ENCODE results near the gene PSME3IP1.
"Not testable (repeated sequence)": the region's sequence is repeated elsewhere in the genome, so short reads cannot be mapped to it uniquely, and the experiment has no call there.

PSME3IP1 gene

DNA sequence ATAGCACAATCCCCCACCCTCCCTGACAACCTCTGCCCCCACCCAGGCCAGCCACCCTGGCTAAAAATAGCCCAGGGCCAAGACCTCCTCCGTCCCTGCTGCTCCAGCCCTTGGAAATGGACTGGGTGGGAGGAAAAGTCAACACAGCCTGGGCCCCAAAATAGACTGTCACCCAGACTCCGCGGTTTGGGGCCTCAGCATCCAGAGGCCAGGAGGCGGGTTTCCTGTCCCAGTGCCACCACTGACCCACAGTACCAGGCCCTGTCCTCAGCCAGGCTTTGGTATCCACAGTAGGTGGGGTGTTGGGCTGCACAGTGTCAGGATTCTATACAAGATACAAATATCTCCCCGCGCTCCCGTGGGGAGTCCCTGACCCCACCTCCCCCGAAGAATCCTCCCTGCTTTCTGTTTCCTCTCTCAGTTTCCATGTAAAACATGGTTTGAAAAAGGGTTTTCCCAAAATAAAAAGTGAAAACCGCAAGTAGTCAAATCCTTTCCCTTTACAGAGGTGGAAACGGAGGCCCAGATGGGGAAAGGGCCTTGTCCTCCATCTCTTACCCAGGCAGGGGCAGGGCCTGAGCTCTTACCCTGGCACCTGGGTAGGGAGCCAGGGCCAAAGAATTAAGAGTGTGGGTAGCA lies 73.3 kb downstream of the PSME3IP1 start:
- TF ChIP-seq EZH2phosphoT487 (IDR thresholded peaks at IDR 0.05; ENCODE audit: borderline replicate concordance) = no peak
- TF ChIP-seq, protein P1, sequence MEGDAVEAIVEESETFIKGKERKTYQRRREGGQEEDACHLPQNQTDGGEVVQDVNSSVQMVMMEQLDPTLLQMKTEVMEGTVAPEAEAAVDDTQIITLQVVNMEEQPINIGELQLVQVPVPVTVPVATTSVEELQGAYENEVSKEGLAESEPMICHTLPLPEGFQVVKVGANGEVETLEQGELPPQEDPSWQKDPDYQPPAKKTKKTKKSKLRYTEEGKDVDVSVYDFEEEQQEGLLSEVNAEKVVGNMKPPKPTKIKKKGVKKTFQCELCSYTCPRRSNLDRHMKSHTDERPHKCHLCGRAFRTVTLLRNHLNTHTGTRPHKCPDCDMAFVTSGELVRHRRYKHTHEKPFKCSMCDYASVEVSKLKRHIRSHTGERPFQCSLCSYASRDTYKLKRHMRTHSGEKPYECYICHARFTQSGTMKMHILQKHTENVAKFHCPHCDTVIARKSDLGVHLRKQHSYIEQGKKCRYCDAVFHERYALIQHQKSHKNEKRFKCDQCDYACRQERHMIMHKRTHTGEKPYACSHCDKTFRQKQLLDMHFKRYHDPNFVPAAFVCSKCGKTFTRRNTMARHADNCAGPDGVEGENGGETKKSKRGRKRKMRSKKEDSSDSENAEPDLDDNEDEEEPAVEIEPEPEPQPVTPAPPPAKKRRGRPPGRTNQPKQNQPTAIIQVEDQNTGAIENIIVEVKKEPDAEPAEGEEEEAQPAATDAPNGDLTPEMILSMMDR (conservative IDR thresholded peaks at IDR 0.05; ENCODE audit: low read length) = no peak
- peaks cover 8% of the 10 kb centered on the region; the same call in 1 of the 2 replicates for H3K79me2 ChIP-seq (ENCODE audit: insufficient read depth, low read length)
- no peaks in the 10 kb centered on the region for H3K9me2 ChIP-seq (replicated peaks; ENCODE audit: low read depth, low read length)
- H3K36me3 ChIP-seq (ENCODE audit: insufficient read depth, low read length) = peaks cover 46% of the 10 kb centered on the region; the same call in 1 of the 2 replicates
- H3K9me3 ChIP-seq (ENCODE audit: insufficient read depth, low read depth, low read length) = no peaks in the 10 kb centered on the region
- H3K9ac ChIP-seq (ENCODE audit: low read depth, low read length, poor library complexity, severe bottlenecking) = no peak overlapping the region
- H2AFZ ChIP-seq (ENCODE audit: low read length) = no peak overlapping the region
- H3K27me3 ChIP-seq (ENCODE audit: insufficient read depth, low read length, poor library complexity, severe bottlenecking) = no peaks in the 10 kb centered on the region
- peaks cover 6% of the 10 kb centered on the region for H3K4me1 ChIP-seq (ENCODE audit: insufficient read depth, low read length, poor library complexity, severe bottlenecking)
- H3K4me3 ChIP-seq (ENCODE audit: low read length, poor library complexity, severe bottlenecking) = no peak overlapping the region
- H3F3A ChIP-seq (ENCODE audit: low read depth) = no peaks in the 10 kb centered on the region
- H4K20me1 ChIP-seq (ENCODE audit: insufficient read depth, low read length, poor library complexity, severe bottlenecking) = no peaks in the 10 kb centered on the region
- no peak overlapping the region for H3K4me2 ChIP-seq (ENCODE audit: low read depth, low read length, poor library complexity, severe bottlenecking)

DNA sequence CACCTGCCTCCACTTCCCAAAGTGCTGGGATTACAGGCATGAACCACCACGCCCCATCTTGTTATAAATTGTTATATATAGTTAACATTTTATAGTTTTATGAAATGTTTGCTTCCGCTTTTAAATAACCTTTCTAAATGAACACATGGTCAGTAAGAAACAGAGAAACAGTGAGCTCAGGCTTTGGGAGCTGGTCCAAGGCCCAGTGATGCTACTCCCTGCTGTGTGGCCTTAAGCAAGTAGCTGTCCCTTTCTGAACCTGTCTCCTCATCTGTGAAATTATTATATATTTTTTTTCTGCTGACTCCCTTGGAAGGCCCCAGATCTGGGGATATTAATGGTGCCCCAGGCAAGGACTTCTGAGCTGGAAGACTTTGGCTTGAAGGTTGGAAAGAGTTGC lies 74.4 kb downstream of the PSME3IP1 start:
- H3K9me3 ChIP-seq (ENCODE audit: insufficient read depth, low read depth, low read length) = no peaks in the 10 kb centered on the region
- H3K9ac ChIP-seq (ENCODE audit: low read depth, low read length, poor library complexity, severe bottlenecking) = no peak overlapping the region
- H3K4me2 ChIP-seq (ENCODE audit: low read depth, low read length, poor library complexity, severe bottlenecking) = no peak overlapping the region
- peaks cover 9% of the 10 kb centered on the region for H3K4me1 ChIP-seq (ENCODE audit: insufficient read depth, low read length, poor library complexity, severe bottlenecking)
- peaks cover 4% of the 10 kb centered on the region for H4K20me1 ChIP-seq (ENCODE audit: insufficient read depth, low read length, poor library complexity, severe bottlenecking)
- no peaks in the 10 kb centered on the region for H3K27me3 ChIP-seq (ENCODE audit: insufficient read depth, low read length, poor library complexity, severe bottlenecking)
- no peak overlapping the region for H3K4me3 ChIP-seq (ENCODE audit: low read length, poor library complexity, severe bottlenecking)
- no peaks in the 10 kb centered on the region for H3K9me2 ChIP-seq (replicated peaks; ENCODE audit: low read depth, low read length)
- peaks cover 17% of the 10 kb centered on the region for H3K79me2 ChIP-seq (ENCODE audit: insufficient read depth, low read length)
- peaks cover 35% of the 10 kb centered on the region; the same call in 1 of the 2 replicates for H3K36me3 ChIP-seq (ENCODE audit: insufficient read depth, low read length)
- TF ChIP-seq, protein P1 (conservative IDR thresholded peaks at IDR 0.05; ENCODE audit: low read length) = no peak
- TF ChIP-seq EZH2phosphoT487 (IDR thresholded peaks at IDR 0.05; ENCODE audit: borderline replicate concordance) = no peak
- no peaks in the 10 kb centered on the region for H3F3A ChIP-seq (ENCODE audit: low read depth)
- H2AFZ ChIP-seq (ENCODE audit: low read length) = no peak overlapping the region

DNA sequence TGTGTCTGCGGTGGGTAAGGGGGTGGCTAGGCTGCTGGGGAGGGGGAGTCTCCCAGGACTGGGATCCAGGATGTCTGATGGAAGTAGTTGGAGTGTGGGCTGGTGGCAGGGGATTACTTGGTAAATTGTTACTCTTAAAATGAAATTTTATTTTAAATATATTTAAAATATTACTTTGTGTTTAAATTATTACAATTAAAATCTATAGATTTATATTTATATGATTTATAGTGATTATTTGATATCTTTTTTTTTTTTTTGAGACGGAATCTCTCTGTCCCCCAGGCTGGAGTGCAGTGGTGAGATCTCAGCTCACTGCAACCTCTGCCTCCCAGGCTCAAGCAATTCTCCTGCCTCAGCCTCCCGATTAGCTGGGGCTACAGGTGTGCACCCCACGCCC lies 74.9 kb downstream of the PSME3IP1 start:
- no peaks in the 10 kb centered on the region for H3F3A ChIP-seq (ENCODE audit: low read depth)
- H3K9ac ChIP-seq (ENCODE audit: low read depth, low read length, poor library complexity, severe bottlenecking) = no peak overlapping the region
- peaks cover 9% of the 10 kb centered on the region for H3K4me1 ChIP-seq (ENCODE audit: insufficient read depth, low read length, poor library complexity, severe bottlenecking)
- peaks cover 30% of the 10 kb centered on the region; the same call in 1 of the 2 replicates for H3K36me3 ChIP-seq (ENCODE audit: insufficient read depth, low read length)
- H3K4me3 ChIP-seq (ENCODE audit: low read length, poor library complexity, severe bottlenecking) = no peak overlapping the region
- no peaks in the 10 kb centered on the region for H3K9me3 ChIP-seq (ENCODE audit: insufficient read depth, low read depth, low read length)
- H4K20me1 ChIP-seq (ENCODE audit: insufficient read depth, low read length, poor library complexity, severe bottlenecking) = peaks cover 4% of the 10 kb centered on the region
- no peaks in the 10 kb centered on the region for H3K9me2 ChIP-seq (replicated peaks; ENCODE audit: low read depth, low read length)
- no peak overlapping the region for H2AFZ ChIP-seq (ENCODE audit: low read length)
- TF ChIP-seq, protein P1 (conservative IDR thresholded peaks at IDR 0.05; ENCODE audit: low read length) = no peak
- TF ChIP-seq EZH2phosphoT487 (IDR thresholded peaks at IDR 0.05; ENCODE audit: borderline replicate concordance) = no peak
- H3K79me2 ChIP-seq (ENCODE audit: insufficient read depth, low read length) = peaks cover 21% of the 10 kb centered on the region
- H3K27me3 ChIP-seq (ENCODE audit: insufficient read depth, low read length, poor library complexity, severe bottlenecking) = no peaks in the 10 kb centered on the region
- no peak overlapping the region for H3K4me2 ChIP-seq (ENCODE audit: low read depth, low read length, poor library complexity, severe bottlenecking)

DNA sequence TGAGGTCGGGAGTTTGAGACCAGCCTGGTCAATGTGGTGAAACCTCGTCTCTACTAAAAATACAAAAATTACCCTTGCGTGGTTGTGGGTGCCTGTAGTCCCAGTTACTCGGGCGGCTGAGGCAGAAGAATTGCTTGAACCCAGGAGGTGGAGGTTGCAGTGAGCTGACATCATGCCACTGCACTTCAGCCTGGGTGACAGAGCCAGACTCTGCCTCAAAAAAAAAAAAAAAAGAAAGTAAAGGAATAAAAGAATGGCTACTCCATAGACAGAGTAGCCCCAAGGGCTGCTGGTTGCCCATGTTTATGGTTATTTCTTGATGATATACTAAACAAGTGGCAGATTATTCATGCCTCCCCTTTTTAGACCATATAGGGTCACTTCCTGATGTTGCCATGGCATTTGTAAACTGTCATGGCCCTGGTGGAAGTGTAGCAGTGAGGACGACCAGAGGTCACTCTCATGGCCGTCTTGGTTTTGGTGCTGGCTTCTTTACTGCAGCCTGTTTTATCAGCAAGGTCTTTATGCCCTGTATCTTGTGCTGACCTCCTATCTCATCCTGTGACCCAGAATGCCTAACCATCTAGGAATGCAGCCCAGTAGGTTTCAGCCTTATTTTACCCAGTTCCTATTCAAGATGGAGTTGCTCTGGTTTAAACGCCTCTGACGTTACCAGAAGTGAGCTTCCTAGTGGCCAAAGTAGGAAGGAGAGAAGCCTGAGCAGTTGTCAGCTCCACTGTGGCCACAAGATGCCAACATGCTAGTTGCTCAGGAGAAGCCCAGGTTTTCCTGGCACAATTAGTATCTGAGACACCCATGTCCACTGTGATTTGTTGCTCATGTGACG lies 76.4 kb downstream of the PSME3IP1 start:
- H3K79me2 ChIP-seq (ENCODE audit: insufficient read depth, low read length) = peaks cover 29% of the 10 kb centered on the region
- H3K4me1 ChIP-seq (ENCODE audit: insufficient read depth, low read length, poor library complexity, severe bottlenecking) = peaks cover 20% of the 10 kb centered on the region
- peaks cover 17% of the 10 kb centered on the region; the same call in 1 of the 2 replicates for H3K36me3 ChIP-seq (ENCODE audit: insufficient read depth, low read length)
- H3K9me3 ChIP-seq (ENCODE audit: insufficient read depth, low read depth, low read length); H4K20me1 ChIP-seq (ENCODE audit: insufficient read depth, low read length, poor library complexity, severe bottlenecking); H3K9me2 ChIP-seq (replicated peaks; ENCODE audit: low read depth, low read length); H3F3A ChIP-seq (ENCODE audit: low read depth); H3K4me3 ChIP-seq (ENCODE audit: low read length, poor library complexity, severe bottlenecking); H3K4me2 ChIP-seq (ENCODE audit: low read depth, low read length, poor library complexity, severe bottlenecking); H2AFZ ChIP-seq (ENCODE audit: low read length); H3K27me3 ChIP-seq (ENCODE audit: insufficient read depth, low read length, poor library complexity, severe bottlenecking); H3K9ac ChIP-seq (ENCODE audit: low read depth, low read length, poor library complexity, severe bottlenecking): not testable (repeated sequence)
